B cell (primary cell): ENCODE measurements around the gene UMAD1. TPM values are rescaled to one million over a fixed set of nuclear protein-coding genes. Genes with fewer than 3 reads are reported as not detected.

Experiments used
- ATAC-seq: fragments of 200-7000 bp; cut with Tn5 transposase; one replicate; pipeline ENCODE4 v1.10.0; 2021; ENCODE audit warnings: low read depth, mild to moderate bottlenecking, moderate number of reproducible peaks, moderate library complexity
- CTCF ChIA-PET: fragments of 350-600 bp; sonication (Branson Sonifier 250); formaldehyde crosslinking; loops from one replicate; lab custom pipeline; 2021; ENCODE audit warnings: antibody characterized with exemption, inconsistent platforms; lab: Charles Lee
- POLR2A ChIA-PET: fragments of 350-600 bp; sonication (Branson Sonifier 250); formaldehyde crosslinking; loops from one replicate; lab custom pipeline; 2021; ENCODE audit warnings: antibody characterized with exemption; lab: Charles Lee
- DNase-seq: peaks from one replicate; pipeline ENCODE4 v3.0.0; 2013
- H2AFZ ChIP-seq: 2 replicates; pipeline ENCODE4 v1.6.1; 2012; ENCODE audit warnings: mild to moderate bottlenecking, low read depth, low read length; ENCODE audit not compliant: insufficient read depth, poor library complexity, severe bottlenecking
- H3K27ac ChIP-seq, 2 donors: 1 replicate in 1 of 2; 2 replicates in 1 of 2; pipeline ENCODE4 v1.5.1; 2012 to 2013; ENCODE audit warnings: low read length in 2 of 2, mild to moderate bottlenecking in 2 of 2, moderate library complexity in 1 of 2
- H3K27me3 ChIP-seq, 4 experiments: fragments of 200-600 bp in 1 of 4; sonication (generic) in 1 of 4; replicated peaks in 1 of 4; 1 replicate in 2 of 4; 2 replicates in 2 of 4; pipeline versions ENCODE4 v1.6.1 to v1.7.0; 2013 to 2016; ENCODE audit warnings: low read length in 3 of 4, mild to moderate bottlenecking in 2 of 4, mixed read lengths in 1 of 4, moderate library complexity in 1 of 4; ENCODE audit not compliant: insufficient read depth in 4 of 4, control insufficient read depth in 3 of 4; ENCODE audit errors: control extremely low read depth in 1 of 4
- H3K36me3 ChIP-seq, 2 experiments: replicated peaks in 1 of 2; 1 replicate in 1 of 2; 2 replicates in 1 of 2; pipeline versions ENCODE4 v1.6.1 to v1.7.1; 2013; ENCODE audit warnings: low read length in 1 of 2; ENCODE audit not compliant: insufficient read depth in 2 of 2, control insufficient read depth in 1 of 2; ENCODE audit errors: control extremely low read depth in 1 of 2, extremely low read depth in 1 of 2
- H3K4me1 ChIP-seq, 2 donors: fragments of 200-600 bp in 1 of 2; sonication (generic) in 1 of 2; 1 replicate in 1 of 2; 2 replicates in 1 of 2; pipeline versions ENCODE4 v1.5.1 to v1.6.1; 2013 to 2017; ENCODE audit warnings: low read length in 2 of 2; ENCODE audit not compliant: control insufficient read depth in 2 of 2, insufficient read depth in 2 of 2
- H3K4me2 ChIP-seq: replicated peaks from 2 replicates; pipeline ENCODE3; 2012; ENCODE audit warnings: mild to moderate bottlenecking, low read depth, low read length; ENCODE audit not compliant: poor library complexity, severe bottlenecking
- H3K4me3 ChIP-seq, 5 experiments: fragments of 200-600 bp in 1 of 5; sonication (generic) in 1 of 5; 1 replicate in 3 of 5; 2 replicates in 2 of 5; pipeline versions ENCODE4 v1.5.1 to v1.7.0; 2011 to 2016; ENCODE audit warnings: low read length in 4 of 5, mild to moderate bottlenecking in 4 of 5, low read depth in 2 of 5, control low read depth in 1 of 5, moderate library complexity in 1 of 5; ENCODE audit not compliant: insufficient read depth in 1 of 5; ENCODE audit errors: control extremely low read depth in 1 of 5, extremely low read depth in 1 of 5
- H3K79me2 ChIP-seq: fragments of 200-600 bp; sonication (generic); one replicate; pipeline ENCODE4 v1.6.0; 2016; ENCODE audit warnings: low read length; ENCODE audit not compliant: control insufficient read depth, insufficient read depth
- H3K9ac ChIP-seq: fragments of 200-600 bp; sonication (generic); 2 replicates; pipeline ENCODE4 v1.6.1; 2017; ENCODE audit warnings: mild to moderate bottlenecking, low read length, moderate library complexity
- H3K9me3 ChIP-seq, 3 donors: one replicate each; pipeline versions ENCODE4 v1.6.1 to v1.7.1; 2013; ENCODE audit warnings: low read length in 2 of 3; ENCODE audit not compliant: control insufficient read depth in 2 of 3, insufficient read depth in 1 of 3; ENCODE audit errors: control extremely low read depth in 1 of 3
- H4K20me1 ChIP-seq: 2 replicates; pipeline ENCODE4 v1.6.0; 2012; ENCODE audit warnings: mild to moderate bottlenecking, low read length; ENCODE audit not compliant: insufficient read depth, control insufficient read depth, poor library complexity, severe bottlenecking
- H3K27ac Mint-ChIP-seq: one replicate; pipeline ENCODE4 v1.8.0; 2021; ENCODE audit warnings: mixed read lengths
- H3K27me3 Mint-ChIP-seq: one replicate; pipeline ENCODE4 v1.8.0; 2021; ENCODE audit warnings: mixed read lengths
- H3K4me1 Mint-ChIP-seq: one replicate; pipeline ENCODE4 v1.8.0; 2021; ENCODE audit warnings: mixed read lengths
- H3K4me3 Mint-ChIP-seq: one replicate; pipeline ENCODE4 v1.8.0; 2021; ENCODE audit warnings: mixed read lengths
- H3K9me3 Mint-ChIP-seq: one replicate; pipeline ENCODE4 v1.8.0; 2022; ENCODE audit warnings: mixed read lengths; ENCODE audit not compliant: insufficient read depth
- EZH2 ChIP-seq: IDR thresholded peaks from 2 replicates; pipeline ENCODE4 v1.6.1; 2012; ENCODE audit warnings: borderline replicate concordance, low read depth, mild to moderate bottlenecking, moderate library complexity, low read length; ENCODE audit not compliant: insufficient read depth, poor library complexity, severe bottlenecking
- WGBS: methylation state at CpG from one replicate; pipeline ENCODE4 v1.1.5; 2013; ENCODE audit warnings: missing lambda C conversion rate; ENCODE audit not compliant: insufficient coverage; 5-methylcytosine and 5-hydroxymethylcytosine counted together
- intact Hi-C: fragments of 100-400 bp; cut with micrococcal nuclease; formaldehyde crosslinking; loops from one replicate; pipeline ENCODE4 v1.10.0; 2022
- polyA plus RNA-seq: library from polyadenylated mRNA; depleted of rRNA; stranded (reverse); fragments of >200 nt; gene quantifications from 2 replicates; pipeline ENCODE4 v1.2.3, GENCODE V29; 2012
- total RNA-seq, 2 donors: library from RNA; stranded (reverse); fragments of 120-200 nt in 1 of 2; gene quantifications; 1 replicate in 1 of 2; 2 replicates in 1 of 2; pipeline versions ENCODE4 v1.2.3 to v1.2.4, GENCODE V29; 2013 to 2022
- TF ChIP-seq, protein P1 (sequence below): fragments of 200-600 bp; IDR thresholded peaks from one replicate; pipeline ENCODE4 v1.8.0; 2022; ENCODE audit warnings: antibody characterized with exemption, mild to moderate bottlenecking

UMAD1 gene
- total and polyA plus RNA-seq, 2 donors (not counting 1 experiment from before 2014, with no cell fraction given), result 11.6 to 25.9 TPM

DNA sequence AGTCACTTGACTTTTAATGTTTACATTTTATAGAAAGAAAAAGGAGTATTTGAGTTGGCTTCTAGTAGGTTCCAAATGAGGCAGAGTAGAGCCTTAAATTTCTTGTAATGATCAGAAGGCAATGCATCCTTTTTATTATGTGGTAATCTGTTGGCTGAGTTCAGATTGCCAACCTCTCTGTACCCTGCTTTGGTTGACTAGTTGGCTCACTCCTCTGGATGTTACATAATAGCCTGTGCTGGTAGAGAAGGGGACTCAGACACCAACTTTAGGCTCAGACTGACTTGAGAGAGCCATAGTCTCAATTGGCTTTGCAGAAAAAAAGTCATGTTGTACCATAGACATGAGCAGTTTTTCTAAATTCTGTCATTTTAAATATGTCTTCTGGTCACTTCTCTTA, 281.3 kb downstream of the UMAD1 start:
- Histone ChIP-seq H4K20me1 (no peaks in the 10 kb centered on the region), H3K9me3 (no peaks in the 10 kb centered on the region), H2AFZ (no peak overlapping the region), H3K36me3 (no peaks in the 10 kb centered on the region), H3K4me3 (no peak overlapping the region), H3K9ac (no peak overlapping the region), H3K79me2 (no peaks in the 10 kb centered on the region), H3K27ac (no peak overlapping the region), H3K27me3 (no peaks in the 10 kb centered on the region), H3K4me1 (peaks cover 33 to 44% of the 10 kb centered on the region in 2 donors), H3K4me2 (no peak overlapping the region)
- intact Hi-C loops, result loop anchor here (2.0 to 5.0 kb wide), 2 partner anchors 65 to 100 kb away; no protein-coding TSS in a partner anchor
- DNase-seq (no peak), ATAC-seq (no peak)
- peaks cover 59% of the 10 kb centered on the region for H3K4me1 Mint-ChIP-seq
- POLR2A ChIA-PET, result interaction anchor here (0.6 kb wide), 1 partner anchor 1548 kb away, joined by 9 read pairs; no protein-coding TSS in a partner anchor
- no peaks in the 10 kb centered on the region for H3K27me3 Mint-ChIP-seq
- H3K27ac Mint-ChIP-seq, result no peak overlapping the region
- TF ChIP-seq EZH2, result no peak
- TF ChIP-seq, protein P1, sequence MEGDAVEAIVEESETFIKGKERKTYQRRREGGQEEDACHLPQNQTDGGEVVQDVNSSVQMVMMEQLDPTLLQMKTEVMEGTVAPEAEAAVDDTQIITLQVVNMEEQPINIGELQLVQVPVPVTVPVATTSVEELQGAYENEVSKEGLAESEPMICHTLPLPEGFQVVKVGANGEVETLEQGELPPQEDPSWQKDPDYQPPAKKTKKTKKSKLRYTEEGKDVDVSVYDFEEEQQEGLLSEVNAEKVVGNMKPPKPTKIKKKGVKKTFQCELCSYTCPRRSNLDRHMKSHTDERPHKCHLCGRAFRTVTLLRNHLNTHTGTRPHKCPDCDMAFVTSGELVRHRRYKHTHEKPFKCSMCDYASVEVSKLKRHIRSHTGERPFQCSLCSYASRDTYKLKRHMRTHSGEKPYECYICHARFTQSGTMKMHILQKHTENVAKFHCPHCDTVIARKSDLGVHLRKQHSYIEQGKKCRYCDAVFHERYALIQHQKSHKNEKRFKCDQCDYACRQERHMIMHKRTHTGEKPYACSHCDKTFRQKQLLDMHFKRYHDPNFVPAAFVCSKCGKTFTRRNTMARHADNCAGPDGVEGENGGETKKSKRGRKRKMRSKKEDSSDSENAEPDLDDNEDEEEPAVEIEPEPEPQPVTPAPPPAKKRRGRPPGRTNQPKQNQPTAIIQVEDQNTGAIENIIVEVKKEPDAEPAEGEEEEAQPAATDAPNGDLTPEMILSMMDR, result no peak
- CTCF ChIA-PET, result no interaction called here
- H3K9me3 Mint-ChIP-seq, result no peaks in the 10 kb centered on the region
- no peak overlapping the region for H3K4me3 Mint-ChIP-seq

DNA sequence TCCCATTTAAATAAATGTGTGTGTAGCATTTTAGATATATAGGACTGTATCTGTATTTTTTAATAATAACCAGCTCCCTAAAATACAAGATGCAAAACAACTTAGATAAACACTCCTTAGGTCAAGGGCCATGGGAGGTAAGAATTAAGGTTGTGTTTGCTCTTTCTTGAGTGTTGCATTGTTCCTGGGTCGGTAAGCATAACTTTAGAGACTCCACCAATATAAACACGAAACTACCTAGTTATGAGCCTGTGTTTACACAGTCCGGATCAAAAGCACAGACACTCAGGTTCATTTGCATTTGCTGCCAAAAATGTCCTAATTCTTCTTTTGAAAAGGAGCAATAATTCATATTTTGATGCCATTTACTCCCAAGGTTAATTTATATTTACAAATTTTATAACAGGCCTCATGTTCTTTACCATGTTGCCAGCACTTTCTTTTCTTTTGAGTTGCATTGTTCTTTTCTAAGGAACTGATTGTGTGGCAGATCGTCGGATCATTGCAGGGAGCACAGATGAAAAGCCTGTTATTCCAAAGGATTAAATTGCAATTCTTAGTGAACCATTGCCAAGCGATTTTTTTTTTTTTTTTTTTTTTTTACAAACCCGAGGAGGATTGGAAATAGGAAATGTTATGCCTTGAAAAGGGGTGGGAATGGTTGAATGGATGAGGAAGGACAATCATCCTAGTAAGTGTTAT, 282.3 kb downstream of the UMAD1 start:
- WGBS, result 100% methylated on average over 2 of the region's 7 CpGs
- Histone ChIP-seq H3K27ac (no peak overlapping the region), H4K20me1 (no peaks in the 10 kb centered on the region), H3K79me2 (no peaks in the 10 kb centered on the region), H3K27me3 (no peaks in the 10 kb centered on the region), H3K4me3 (no peak overlapping the region), H3K9me3 (no peaks in the 10 kb centered on the region), H3K4me2 (no peak overlapping the region), H3K9ac (no peak overlapping the region), H3K36me3 (no peaks in the 10 kb centered on the region), H3K4me1 (peaks cover 33 to 44% of the 10 kb centered on the region in 2 donors), H2AFZ (no peak overlapping the region)
- ChIA-PET POLR2A (no interaction called here), CTCF (no interaction called here)
- Mint-ChIP-seq H3K27ac (no peak overlapping the region), H3K4me3 (no peak overlapping the region), H3K27me3 (no peaks in the 10 kb centered on the region), H3K9me3 (no peaks in the 10 kb centered on the region), H3K4me1 (peaks cover 55% of the 10 kb centered on the region)
- intact Hi-C loops, result loop anchor here (5.0 kb wide), 1 partner anchor 101 kb away; no protein-coding TSS in a partner anchor
- no peak for ATAC-seq
- DNase-seq, result no peak
- TF ChIP-seq, protein P1, result no peak
- no peak for TF ChIP-seq EZH2
